ENCODE measurements around the gene CEP126. TPM values are rescaled to one million over a fixed set of nuclear protein-coding genes. Genes with fewer than 3 reads are reported as not detected.

CEP126 gene
- total and polyA plus RNA-seq, 2 experiments from 2014 or later: 1.4 to 2.3 TPM

- Histone ChIP-seq H3K4me2 (no peak overlapping the region), H3K9me2 (ENCODE audit: insufficient read depth) (no peaks in the 10 kb centered on the region), H3K27me3 (ENCODE audit: insufficient read depth) (no peaks in the 10 kb centered on the region), H3F3A (replicated peaks; ENCODE audit: low read depth) (no peaks in the 10 kb centered on the region), H2AFZ (peak overlapping the region; percentile 87), H4K20me1 (replicated peaks; ENCODE audit: insufficient read depth) (no peaks in the 10 kb centered on the region), H3K79me2 (replicated peaks; ENCODE audit: insufficient read depth) (no peaks in the 10 kb centered on the region), H3K4me3 (no peak overlapping the region), H3K36me3 (ENCODE audit: insufficient read depth) (no peaks in the 10 kb centered on the region), H3K4me1 (ENCODE audit: insufficient read depth) (peaks cover 5% of the 10 kb centered on the region; the same call in 1 of the 2 replicates), H3K27ac (ENCODE audit: low read depth) (no peak overlapping the region)
- Mint-ChIP-seq H3K27ac (no peak overlapping the region), H3K4me1 (peaks cover 2% of the 10 kb centered on the region; the same call in 1 of the 3 replicates), H3K27me3 (ENCODE audit: insufficient read depth, low read depth, poor library complexity) (peaks cover 6% of the 10 kb centered on the region), H3K4me3 (no peak overlapping the region), H3K36me3 (ENCODE audit: low read depth) (no peaks in the 10 kb centered on the region), H3K9me3 (no peaks in the 10 kb centered on the region)
- no peak for TF ChIP-seq NANOG (IDR thresholded peaks at IDR 0.05; ENCODE audit: borderline replicate concordance)
- TF ChIP-seq CTCF (conservative IDR thresholded peaks at IDR 0.05; ENCODE audit: low read depth in 2 of 2): no peak
- TF ChIP-seq JUNB (IDR thresholded peaks at IDR 0.05; ENCODE audit: unreplicated experiment): no peak
- TF ChIP-seq EZH2phosphoT487 (IDR thresholded peaks at IDR 0.05; ENCODE audit: unreplicated experiment): no peak
- TF ChIP-seq REST (IDR thresholded peaks at IDR 0.05; ENCODE audit: unreplicated experiment): no peak
- no peak for TF ChIP-seq STAT1 (IDR thresholded peaks at IDR 0.05; ENCODE audit: unreplicated experiment)
- TF ChIP-seq ETS1 (IDR thresholded peaks at IDR 0.05): no peak
- no peak for TF ChIP-seq EZH2 (IDR thresholded peaks at IDR 0.05; ENCODE audit: low read depth, unreplicated experiment)
- TF ChIP-seq POLR2AphosphoS5 (IDR thresholded peaks at IDR 0.05; ENCODE audit: low read depth): no peak
- no peak for TF ChIP-seq ZNF331 (CRISPR knock-in tag; IDR thresholded peaks at IDR 0.05; ENCODE audit: low read depth)
- no peak for TF ChIP-seq ZNF114 (CRISPR knock-in tag; IDR thresholded peaks at IDR 0.05)
- no peak for TF ChIP-seq ZNF462 (CRISPR knock-in tag; IDR thresholded peaks at IDR 0.05)
- no peak for TF ChIP-seq CREB1 (CRISPR knock-in tag; IDR thresholded peaks at IDR 0.05; ENCODE audit: low read depth)
- ATAC-seq: no peak
- DNase-seq (ENCODE audit: low spot score): no peak
Observed at GRCh38 chr11:102014756-102015155, 99.9 kb downstream of the CEP126 start.

Measured in GM23338 (cell line).